M059J (cell line): ENCODE measurements around the gene ARPC1A. TPM values are rescaled to one million over a fixed set of nuclear protein-coding genes. Genes with fewer than 3 reads are reported as not detected.
"Not testable (repeated sequence)": the region's sequence is repeated elsewhere in the genome, so short reads cannot be mapped to it uniquely, and the experiment has no call there.

Source experiments
- DNase-seq: peaks from one replicate; pipeline ENCODE4 v3.0.0-alpha.2; 2012; ENCODE audit warnings: low read depth
- total RNA-seq: library from RNA; depleted of rRNA; stranded (reverse); fragments of >200 nt; shearing (Covaris generic); gene quantifications from 2 replicates; pipeline ENCODE4 v1.2.3, GENCODE V29; 2014

ARPC1A gene
- total RNA-seq, 1 experiment from 2014 or later, result 349 TPM

DNA sequence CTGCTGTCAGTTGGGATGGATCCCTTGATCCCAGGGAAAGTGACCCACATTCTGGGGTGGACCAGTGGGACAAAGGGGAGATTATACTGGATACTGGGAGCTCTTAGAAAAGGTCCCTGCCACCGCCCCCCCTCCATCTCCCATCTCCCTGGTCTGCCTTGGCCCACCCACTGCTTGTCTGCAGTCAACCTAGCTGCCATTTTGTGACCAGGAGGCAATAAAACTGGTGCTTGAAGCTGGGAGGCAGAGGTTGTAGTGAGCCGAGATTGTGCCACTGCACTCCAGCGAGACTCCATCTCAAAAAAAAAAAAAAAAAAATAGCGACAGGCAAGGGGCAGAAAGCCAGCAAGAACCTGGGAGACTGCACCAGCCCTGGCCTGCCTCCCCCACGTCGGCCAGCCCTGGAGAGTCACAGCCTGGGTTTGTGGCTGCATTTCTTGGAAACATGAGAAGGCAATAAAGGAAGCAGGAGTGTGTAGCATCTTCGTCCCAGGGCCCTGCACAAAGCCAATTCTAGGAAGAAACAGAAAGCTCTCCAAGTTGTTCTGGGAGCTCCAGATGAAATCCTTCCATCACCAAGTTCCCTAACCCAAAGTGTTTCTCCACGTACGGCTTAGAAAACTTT, 44.2 kb downstream of the ARPC1A start:
- peak; percentile 89 for DNase-seq

DNA sequence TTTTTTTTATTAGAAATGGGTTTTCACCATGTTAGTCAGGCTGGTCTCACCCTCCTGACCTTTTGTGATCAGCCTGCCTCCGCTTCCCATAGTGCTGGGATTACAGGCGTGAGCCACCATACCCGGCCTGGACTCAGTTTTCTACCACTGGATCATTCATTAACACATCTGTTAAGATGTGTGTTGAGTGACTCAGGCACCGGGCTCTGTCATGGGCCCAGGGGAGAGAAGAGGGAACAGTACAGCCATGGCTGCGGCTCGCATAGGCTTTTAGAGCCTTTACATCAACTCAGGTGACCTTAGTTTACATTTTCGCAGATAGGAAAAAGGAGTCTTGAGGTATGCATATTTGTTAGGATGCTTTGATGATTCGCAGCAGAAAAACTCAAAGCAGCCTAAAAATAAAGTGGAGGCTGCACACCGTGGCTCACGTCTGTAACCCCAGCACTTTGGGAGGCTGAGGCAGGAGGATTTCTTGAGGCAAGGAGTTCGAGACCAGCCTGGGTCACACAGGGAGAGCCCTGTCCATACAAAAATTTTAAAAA, 45.8 kb downstream of the ARPC1A start:
- no peak for DNase-seq

DNA sequence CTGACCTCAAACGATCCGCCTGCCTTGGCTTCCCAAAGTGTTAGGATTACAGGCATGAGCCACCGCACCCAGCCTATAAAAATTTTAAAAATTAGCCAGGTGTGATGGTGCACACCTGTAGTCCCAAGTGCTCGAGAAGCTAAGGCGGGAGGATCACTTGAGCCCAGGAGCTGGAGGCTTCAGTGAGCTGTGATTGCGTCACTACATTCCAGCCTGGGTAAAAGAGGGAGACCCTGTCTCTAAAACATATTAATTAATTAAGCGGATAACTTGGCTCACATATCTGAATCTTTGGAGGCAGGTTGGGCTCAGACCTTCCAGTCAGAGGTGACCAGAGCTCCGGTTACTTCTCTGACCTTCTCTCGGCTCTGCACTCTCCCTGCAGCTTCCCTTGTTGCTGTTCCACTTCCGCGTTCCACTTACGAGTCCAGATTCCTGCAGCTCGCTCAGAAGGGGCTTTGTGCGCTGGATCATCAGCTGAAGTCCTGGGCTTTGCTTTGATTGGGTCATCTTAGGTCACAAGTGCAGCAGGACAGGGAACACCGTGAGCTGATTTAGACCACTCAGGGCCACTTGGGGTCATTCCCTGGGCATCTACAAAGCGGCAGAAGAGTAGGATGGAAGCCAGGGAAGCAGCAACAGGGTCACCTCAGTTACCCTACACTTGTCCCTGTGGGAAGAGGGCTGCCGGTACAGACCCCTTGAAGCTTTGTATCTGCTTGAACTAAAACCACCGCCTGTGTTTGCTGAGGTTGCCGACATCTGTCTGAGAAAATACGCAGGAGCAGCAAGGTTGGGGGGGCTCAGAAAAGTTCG, 46.8 kb downstream of the ARPC1A start:
- no peak for DNase-seq

DNA sequence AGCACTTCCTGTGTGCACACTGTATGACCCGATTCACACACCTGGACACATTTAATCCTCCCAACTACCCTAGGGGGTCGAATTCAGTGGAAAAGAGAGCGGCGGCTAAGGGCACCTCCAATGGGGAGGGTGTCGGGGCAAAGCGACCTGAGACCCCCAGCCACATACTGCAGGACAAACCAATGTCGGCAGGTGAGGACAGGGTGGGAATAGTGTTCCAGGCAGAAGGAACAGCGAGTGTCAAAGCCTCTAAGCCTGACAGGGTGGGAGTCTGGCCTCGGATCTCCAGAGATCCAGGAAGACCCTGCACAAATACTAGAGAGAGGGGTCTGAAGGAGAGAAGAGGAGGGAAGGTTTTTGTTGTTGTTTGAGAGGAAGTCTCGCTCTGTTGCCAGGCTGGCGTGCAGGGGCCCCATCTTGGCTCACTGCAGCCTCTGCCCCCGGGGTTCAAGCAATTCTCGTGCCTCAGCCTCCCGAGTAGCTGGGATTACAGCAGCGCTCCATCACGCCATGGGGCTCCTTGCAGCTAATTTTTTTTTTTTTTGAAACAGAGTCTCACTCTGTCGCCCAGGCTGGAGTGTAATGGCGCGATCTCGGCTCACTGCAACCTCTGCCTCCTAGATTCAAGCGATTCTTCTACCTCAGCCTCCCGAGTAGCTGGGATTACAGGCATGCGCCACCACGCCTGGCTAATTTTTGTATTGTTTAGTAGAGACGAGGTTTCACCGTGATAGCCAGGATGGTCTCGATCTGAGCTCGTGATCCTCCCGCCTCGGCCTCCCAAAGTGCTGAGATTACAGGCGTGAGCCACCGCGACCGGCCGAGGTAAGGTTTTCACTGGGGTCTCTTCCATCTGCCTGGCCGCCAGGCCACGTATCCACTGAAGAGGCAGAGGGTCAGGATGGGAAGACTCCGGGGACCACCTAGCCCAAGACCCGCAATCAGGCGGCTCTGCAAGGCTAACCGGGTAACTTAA, 47.7 kb downstream of the ARPC1A start:
- DNase-seq, result no peak

DNA sequence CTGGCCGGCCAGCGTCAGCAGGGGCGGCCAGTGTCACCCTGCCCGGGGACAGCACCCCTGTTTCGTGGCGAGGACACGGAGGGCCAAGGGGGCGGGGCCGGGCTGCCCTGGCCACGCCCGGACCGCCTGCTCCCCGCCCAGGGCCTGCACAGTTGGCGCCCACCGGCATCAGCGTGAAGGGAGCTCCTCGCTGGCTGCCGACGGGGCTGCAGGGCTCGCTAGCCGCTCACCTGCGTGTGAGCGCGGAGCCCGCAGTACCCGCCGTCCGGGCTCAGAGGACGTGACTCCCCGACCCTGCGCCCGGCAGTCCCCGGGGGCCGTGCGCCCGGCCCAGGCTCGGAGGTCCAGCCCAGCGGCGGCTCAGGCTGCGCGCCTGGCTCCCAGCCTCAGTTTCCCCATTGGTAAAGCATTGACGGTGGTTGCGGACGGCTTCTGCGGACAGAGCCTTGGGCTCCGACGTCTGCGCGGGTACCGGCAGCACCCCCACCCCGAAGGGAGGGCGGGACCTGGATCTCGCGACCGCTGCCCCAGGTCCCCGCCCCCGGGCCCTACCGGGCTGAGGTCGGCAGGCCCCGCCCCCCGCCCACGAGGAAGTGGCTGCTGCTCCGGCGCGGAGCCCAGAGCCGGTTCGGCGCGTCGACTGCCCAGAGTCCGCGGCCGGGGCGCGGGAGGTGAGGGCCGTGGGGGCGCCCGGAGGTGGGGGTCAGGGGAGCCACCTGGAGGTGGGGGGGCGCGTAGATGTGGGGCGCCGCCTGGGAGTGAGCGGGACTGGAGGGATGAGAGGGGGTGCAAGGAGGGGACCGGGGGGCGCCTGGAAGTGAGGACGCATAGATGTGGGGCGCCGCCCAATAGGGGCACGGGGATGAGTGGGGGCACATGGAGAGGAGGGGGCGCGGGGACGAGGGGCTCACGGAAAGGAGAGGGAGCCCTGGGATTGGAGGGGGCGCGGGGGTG, 48.7 kb downstream of the ARPC1A start, which contains the start of gene ARPC1B:
Gene ARPC1B (plus strand): TSS at position 620 of the 954 bp plus-strand sequence. CDS start 10,985 bp downstream, outside the sequence.
- peak; percentile 71 for DNase-seq

GRCh38 chr7:99375070-99375807, 49.5 kb downstream of the ARPC1A start:
- peak; percentile 85 for DNase-seq

GRCh38 chr7:99379043-99379577, 53.4 kb downstream of the ARPC1A start:
- peak; percentile 87 for DNase-seq

DNA sequence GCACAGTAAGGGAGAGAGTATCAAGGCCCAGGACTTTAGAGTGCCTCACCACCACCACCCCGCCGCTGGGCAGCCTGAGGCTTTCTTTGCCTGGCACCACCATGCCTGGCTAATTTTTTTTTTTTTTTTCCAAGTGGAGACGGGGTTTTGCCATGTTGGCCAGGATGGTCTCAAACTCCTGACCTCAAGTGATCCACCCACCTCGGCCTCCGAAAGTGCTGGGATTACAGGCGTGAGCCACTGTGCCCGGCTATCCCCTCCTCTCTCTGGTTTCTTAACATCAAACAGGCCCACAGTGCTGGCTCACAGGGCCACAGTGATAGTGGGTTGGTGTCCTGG, 54.0 kb downstream of the ARPC1A start:
- DNase-seq, result not testable (repeated sequence)

GRCh38 chr7:99380032-99380822, 54.5 kb downstream of the ARPC1A start:
- no peak for DNase-seq

GRCh38 chr7:99380823-99381663, 55.3 kb downstream of the ARPC1A start:
- DNase-seq, result no peak

DNA sequence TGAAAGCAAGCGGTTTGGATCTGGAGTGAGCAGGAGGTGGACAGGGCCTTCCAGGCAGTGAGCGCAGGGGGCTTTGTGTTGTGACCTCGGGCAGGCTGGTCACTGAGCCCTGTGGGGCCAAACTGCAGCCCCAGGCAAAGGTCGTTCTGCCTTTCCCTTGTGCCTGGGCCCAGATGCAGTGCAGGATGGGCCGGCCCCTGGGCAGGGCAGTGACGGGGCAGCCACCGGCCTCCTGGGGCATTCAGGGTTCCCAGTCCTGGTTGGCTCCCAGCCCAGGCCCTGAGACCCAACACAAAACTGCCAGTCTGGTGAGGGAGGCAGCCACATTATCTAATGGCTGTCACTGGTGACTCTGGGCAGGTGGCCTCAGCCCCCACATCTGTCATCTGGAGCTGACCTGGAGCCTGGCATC, 56.0 kb downstream of the ARPC1A start:
- no peak for DNase-seq

DNA sequence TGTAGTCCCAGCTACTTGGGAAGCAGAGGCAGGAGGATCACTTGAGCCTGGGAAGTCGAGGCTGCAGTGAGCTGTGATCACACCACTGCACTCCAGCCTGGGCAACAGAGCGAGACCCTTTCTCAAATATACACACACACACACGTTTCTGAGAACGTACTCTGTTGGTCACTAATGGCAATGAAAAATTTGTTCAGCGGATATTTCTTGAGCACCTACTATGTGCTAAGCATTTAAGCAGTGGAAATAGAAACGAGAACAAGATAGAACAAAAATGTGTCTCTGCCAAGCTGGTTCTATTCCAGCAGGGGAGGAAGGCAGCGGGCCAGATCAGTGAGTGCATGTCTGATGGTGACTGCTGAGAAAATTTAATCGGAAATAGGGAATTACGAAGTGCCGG, 57.5 kb downstream of the ARPC1A start:
- DNase-seq, result no peak

DNA sequence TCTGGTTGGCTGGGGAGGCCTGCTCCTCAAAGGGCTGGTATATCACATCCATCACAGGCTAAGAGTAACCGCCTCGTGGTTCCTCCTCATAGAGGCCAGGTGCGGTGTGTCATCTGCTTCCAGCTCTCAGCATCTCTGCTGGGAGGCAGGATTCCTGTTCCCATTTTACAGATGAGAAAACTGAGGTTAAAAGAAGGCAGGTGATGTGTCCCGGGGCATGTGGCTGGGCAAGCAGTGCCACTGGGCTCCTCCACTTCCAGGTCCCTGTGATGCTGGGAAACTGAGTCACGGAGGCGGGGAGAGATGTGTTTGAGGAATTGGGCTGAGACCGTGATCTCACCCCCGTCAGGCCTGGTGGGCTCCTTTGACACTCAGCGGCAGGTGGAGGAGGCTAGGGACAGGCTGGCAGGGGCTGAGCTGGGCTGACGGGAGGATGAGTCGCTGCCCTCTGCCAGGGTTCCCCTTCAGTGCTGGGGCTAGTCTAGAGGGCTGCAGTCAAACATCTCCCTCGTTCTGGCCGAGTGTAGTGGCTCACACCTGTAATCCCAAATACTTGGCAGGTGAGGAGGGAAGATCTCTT, 58.2 kb downstream of the ARPC1A start:
- no peak for DNase-seq

GRCh38 chr7:99384523-99384922, 58.8 kb downstream of the ARPC1A start:
- no peak for DNase-seq

GRCh38 chr7:99385564-99385963, 59.9 kb downstream of the ARPC1A start:
- no peak for DNase-seq

DNA sequence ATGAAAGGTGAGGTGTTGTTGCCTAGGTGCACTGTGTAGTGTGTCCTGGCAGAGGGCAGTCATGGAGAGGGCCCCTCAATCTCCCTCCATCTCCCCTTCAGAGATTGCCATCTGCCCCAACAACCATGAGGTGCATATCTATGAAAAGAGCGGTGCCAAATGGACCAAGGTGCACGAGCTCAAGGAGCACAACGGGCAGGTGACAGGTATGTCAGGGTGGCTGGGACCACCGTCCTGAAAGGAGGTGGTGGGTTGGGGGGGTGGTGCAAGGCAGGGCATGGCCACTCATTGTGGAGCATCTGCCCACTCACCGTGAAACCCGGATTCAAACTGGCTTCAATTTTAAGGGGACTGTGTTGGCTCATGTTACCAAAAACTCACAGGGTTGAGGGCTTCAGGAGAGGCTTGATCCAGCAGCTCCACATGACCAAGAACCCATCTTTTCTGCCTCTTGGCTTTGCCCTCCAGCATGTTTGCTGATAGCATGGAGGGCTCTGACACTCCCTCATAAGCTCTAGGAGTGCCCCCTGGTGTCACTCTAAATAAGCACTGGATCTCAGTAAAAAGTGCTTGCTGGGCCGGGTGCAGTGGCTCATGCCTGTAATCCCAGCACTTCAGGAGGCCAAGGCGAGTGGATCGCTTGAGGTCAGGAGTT, 61.0 kb downstream of the ARPC1A start:
- DNase-seq, result peak; percentile 60

- DNase-seq, result not testable (repeated sequence)
Observed at GRCh38 chr7:99387239-99387635, 61.5 kb downstream of the ARPC1A start.
